IMR-90 (cell line): ENCODE results near the gene PLS1. TPM values are rescaled to one million over a fixed set of nuclear protein-coding genes. Genes with fewer than 3 reads are reported as not detected.

Experiments
- ATAC-seq: fragments of 200-7000 bp; cut with Tn5 transposase; 2 replicates; pipeline ENCODE4 v1.9.1; 2020; ENCODE audit warnings: low read depth, mild to moderate bottlenecking, moderate library complexity
- BruUV-seq: library from RNA; stranded (reverse); fragments of 400-500 nt; replicated peaks from 2 replicates; lab custom pipeline; 2021; lab: Mats Ljungman, UMichigan
- CTCF ChIA-PET: fragments of 300-600 bp; formaldehyde crosslinking; extraction: SDS; loops from one replicate; lab custom pipeline; 2021; ENCODE audit warnings: antibody characterized with exemption; lab: Yijun Ruan, JAX
- POLR2A ChIA-PET: fragments of 300-600 bp; sonication (Branson Sonifier 250); formaldehyde crosslinking; loops from one replicate; lab custom pipeline; 2022; ENCODE audit warnings: antibody characterized with exemption; ENCODE audit not compliant: unreplicated experiment; lab: Charles Lee
- DNase-seq: peaks from one replicate; pipeline ENCODE4 v3.0.0; 2013
- H2AFZ ChIP-seq: replicated peaks from 2 replicates; pipeline ENCODE3; 2013; ENCODE audit warnings: low read length, mild to moderate bottlenecking; ENCODE audit not compliant: poor library complexity
- H2AK5ac ChIP-seq: 2 replicates; pipeline ENCODE4 v1.6.1; 2013; ENCODE audit warnings: low read depth, low read length, inconsistent platforms
- H2AK9ac ChIP-seq: replicated peaks from 2 replicates; pipeline ENCODE3; 2013; ENCODE audit warnings: mild to moderate bottlenecking, low read depth, low read length, moderate library complexity; ENCODE audit not compliant: poor library complexity
- H2BK120ac ChIP-seq: 2 replicates; pipeline ENCODE4 v1.6.1; 2013; ENCODE audit warnings: low read depth, low read length, inconsistent platforms
- H2BK15ac ChIP-seq: 3 replicates; pipeline ENCODE4 v1.6.1; 2013; ENCODE audit warnings: low read depth, low read length, inconsistent platforms
- H2BK20ac ChIP-seq: 2 replicates; pipeline ENCODE4 v1.6.1; 2013; ENCODE audit warnings: low read depth, mild to moderate bottlenecking, inconsistent platforms, low read length, moderate library complexity
- H2BK5ac ChIP-seq: 2 replicates; pipeline ENCODE4 v1.6.1; 2013; ENCODE audit warnings: mild to moderate bottlenecking, low read depth, low read length, inconsistent platforms; ENCODE audit not compliant: poor library complexity, severe bottlenecking
- H3K14ac ChIP-seq: replicated peaks from 2 replicates; pipeline ENCODE4 v1.6.1; 2013; ENCODE audit warnings: low read depth, low read length, inconsistent platforms
- H3K18ac ChIP-seq: 2 replicates; pipeline ENCODE4 v1.6.1; 2013; ENCODE audit warnings: low read depth, low read length, control low read depth
- H3K23ac ChIP-seq: 2 replicates; pipeline ENCODE4 v1.6.1; 2013; ENCODE audit warnings: low read depth, low read length, inconsistent platforms
- H3K27ac ChIP-seq: 2 replicates; pipeline ENCODE4 v1.5.1; 2013; ENCODE audit warnings: mild to moderate bottlenecking, control low read depth, low read length; ENCODE audit not compliant: insufficient read depth
- H3K27me3 ChIP-seq: 2 replicates; pipeline ENCODE4 v1.6.1; 2013; ENCODE audit warnings: low read length; ENCODE audit not compliant: control insufficient read depth, insufficient read depth
- H3K36me3 ChIP-seq: 2 replicates; pipeline ENCODE4 v1.6.1; 2013; ENCODE audit warnings: low read length, mixed read lengths; ENCODE audit not compliant: control insufficient read depth, insufficient read depth
- H3K4ac ChIP-seq: 2 replicates; pipeline ENCODE4 v1.6.1; 2013; ENCODE audit warnings: low read depth, low read length, inconsistent platforms
- H3K4me1 ChIP-seq: 2 replicates; pipeline ENCODE4 v1.6.1; 2013; ENCODE audit warnings: low read length, mixed read lengths; ENCODE audit not compliant: control insufficient read depth, insufficient read depth
- H3K4me2 ChIP-seq: 2 replicates; pipeline ENCODE4 v1.6.1; 2013; ENCODE audit warnings: low read depth, mild to moderate bottlenecking, control low read depth, low read length, moderate library complexity
- H3K4me3 ChIP-seq: 2 replicates; pipeline ENCODE4 v1.5.1; 2013; ENCODE audit warnings: low read depth, mild to moderate bottlenecking, control low read depth, low read length, moderate library complexity; ENCODE audit not compliant: insufficient read depth
- H3K56ac ChIP-seq: 2 replicates; pipeline ENCODE4 v1.6.1; 2013; ENCODE audit warnings: low read length, inconsistent platforms; ENCODE audit not compliant: insufficient read depth; ENCODE audit errors: extremely low read depth
- H3K79me1 ChIP-seq, 2 experiments: 2 replicates each; pipeline ENCODE4 v1.6.1; 2013; ENCODE audit warnings: low read length in 2 of 2, inconsistent platforms in 1 of 2, low read depth in 1 of 2
- H3K9ac ChIP-seq: 2 replicates; pipeline ENCODE4 v1.6.1; 2013; ENCODE audit warnings: low read depth, low read length, control low read depth
- H3K9me1 ChIP-seq: 2 replicates; pipeline ENCODE4 v1.6.1; 2013; ENCODE audit warnings: low read length, inconsistent platforms; ENCODE audit not compliant: insufficient read depth
- H3K9me3 ChIP-seq: 2 replicates; pipeline ENCODE4 v1.6.1; 2013; ENCODE audit warnings: low read length; ENCODE audit not compliant: control insufficient read depth, insufficient read depth
- H4K20me1 ChIP-seq: 2 replicates; pipeline ENCODE4 v1.6.1; 2013; ENCODE audit warnings: low read length, inconsistent platforms; ENCODE audit not compliant: insufficient read depth
- H4K5ac ChIP-seq: 2 replicates; pipeline ENCODE4 v1.6.1; 2013; ENCODE audit warnings: mild to moderate bottlenecking, low read depth, low read length, control low read depth
- H4K8ac ChIP-seq, 2 experiments: 2 replicates each; pipeline ENCODE4 v1.6.1; 2013; ENCODE audit warnings: low read depth in 2 of 2, low read length in 2 of 2, control low read depth in 1 of 2, inconsistent platforms in 1 of 2
- H4K91ac ChIP-seq: 2 replicates; pipeline ENCODE4 v1.6.1; 2013; ENCODE audit warnings: low read depth, low read length, inconsistent platforms; ENCODE audit not compliant: insufficient read depth
- BHLHE40 ChIP-seq: fragments of 150-350 bp; IDR thresholded peaks from 2 replicates; pipeline ENCODE4 v1.6.1; 2016; ENCODE audit warnings: mild to moderate bottlenecking, low read depth, low read length
- CEBPB ChIP-seq: IDR thresholded peaks from 2 replicates; pipeline ENCODE4 v1.6.1; 2012; ENCODE audit warnings: low read depth, low read length, improper control_type of control experiment
- CHD1 ChIP-seq: IDR thresholded peaks from 2 replicates; pipeline ENCODE4 v1.6.1; 2012; ENCODE audit warnings: low read depth, low read length, improper control_type of control experiment
- CTCF ChIP-seq: conservative IDR thresholded peaks from 2 replicates; pipeline ENCODE4 v1.5.1; 2012; ENCODE audit warnings: mild to moderate bottlenecking, low read depth, low read length, improper control_type of control experiment
- ELK1 ChIP-seq: fragments of 150-350 bp; IDR thresholded peaks from 2 replicates; pipeline ENCODE4 v1.6.1; 2016; ENCODE audit warnings: low read depth, mild to moderate bottlenecking, low read length, moderate library complexity, borderline replicate concordance
- FOS ChIP-seq: fragments of 150-350 bp; IDR thresholded peaks from 2 replicates; pipeline ENCODE4 v1.6.1; 2016; ENCODE audit warnings: low read depth, low read length
- MAFK ChIP-seq: IDR thresholded peaks from 2 replicates; pipeline ENCODE4 v1.6.1; 2012; ENCODE audit warnings: low read depth, low read length, improper control_type of control experiment
- MAZ ChIP-seq: IDR thresholded peaks from 2 replicates; pipeline ENCODE4 v1.6.1; 2012; ENCODE audit warnings: low read depth, mild to moderate bottlenecking, low read length, improper control_type of control experiment, moderate library complexity, borderline replicate concordance
- MXI1 ChIP-seq: IDR thresholded peaks from 2 replicates; pipeline ENCODE4 v1.6.1; 2012; ENCODE audit warnings: low read depth, mild to moderate bottlenecking, low read length, moderate library complexity, borderline replicate concordance
- NFE2L2 ChIP-seq: fragments of 150-350 bp; IDR thresholded peaks from 2 replicates; pipeline ENCODE4 v1.6.1; 2016; ENCODE audit warnings: low read depth, mild to moderate bottlenecking, low read length
- POLR2A ChIP-seq: IDR thresholded peaks from 2 replicates; pipeline ENCODE4 v1.6.1; 2012; ENCODE audit warnings: mild to moderate bottlenecking, low read depth, low read length
- RAD21 ChIP-seq: IDR thresholded peaks from 2 replicates; pipeline ENCODE4 v1.6.1; 2012; ENCODE audit warnings: low read length, improper control_type of control experiment
- RCOR1 ChIP-seq: IDR thresholded peaks from 2 replicates; pipeline ENCODE4 v1.6.1; 2012; ENCODE audit warnings: mild to moderate bottlenecking, low read length, improper control_type of control experiment; ENCODE audit not compliant: insufficient replicate concordance
- RFX5 ChIP-seq: IDR thresholded peaks from 2 replicates; pipeline ENCODE4 v1.8.0; 2012; ENCODE audit warnings: low read depth, mild to moderate bottlenecking, low read length, moderate library complexity
- SMC3 ChIP-seq: fragments of 150-350 bp; IDR thresholded peaks from 2 replicates; pipeline ENCODE4 v1.6.1; 2016; ENCODE audit warnings: low read depth, mild to moderate bottlenecking, antibody characterized with exemption, low read length, moderate library complexity
- USF2 ChIP-seq: fragments of 150-350 bp; IDR thresholded peaks from 2 replicates; pipeline ENCODE4 v1.6.1; 2017; ENCODE audit warnings: mild to moderate bottlenecking, antibody characterized with exemption, low read length, low read depth
- WGBS, 2 experiments: methylation state at CpG; one replicate each; pipeline versions ENCODE4 v1.1.5 to v1.1.7; 2013; ENCODE audit warnings: missing lambda C conversion rate in 2 of 2; ENCODE audit not compliant: insufficient read length in 1 of 2; ENCODE audit errors: extremely low coverage in 2 of 2; 5-methylcytosine and 5-hydroxymethylcytosine counted together
- dilution Hi-C: fragments of 300-500 bp; cut with HindIII; formaldehyde crosslinking; loops from one replicate; pipeline ENCODE4 v1.14.3; 2018; ENCODE audit warnings: low sequenced_read_pairs; ENCODE audit not compliant: unreplicated experiment
- in situ Hi-C: fragments of 300-500 bp; cut with MboI; formaldehyde crosslinking; loops from 3 replicates; pipeline ENCODE4 v1.14.3; 2019; ENCODE audit warnings: low sequenced_read_pairs, inconsistent platforms, mixed read lengths
- intact Hi-C: fragments of 100-400 bp; cut with micrococcal nuclease; formaldehyde crosslinking; loops from 2 replicates; pipeline ENCODE4 v1.10.0; 2022
- polyA plus RNA-seq, 3 experiments: library from polyadenylated mRNA; depleted of rRNA; stranded (reverse); fragments of >200 nt; gene quantifications; 2 replicates each; pipeline ENCODE4 v1.2.3, GENCODE V29; 2012; ENCODE audit warnings: low replicate concordance in 1 of 3
- total RNA-seq: library from RNA; depleted of rRNA; stranded (reverse); fragments of >200 nt; gene quantifications from 2 replicates; pipeline ENCODE4 v1.2.3, GENCODE V29; 2012

Gene PLS1
- total and polyA plus RNA-seq, 2 of the 4 experiments (the other 2 are of a cell fraction): 0.29 to 0.90 TPM

- DNase-seq: no peak
- Histone ChIP-seq H3K36me3 (no peaks in the 10 kb centered on the region), H2AK9ac (no peak overlapping the region), H3K9me1 (no peaks in the 10 kb centered on the region), H3K4me2 (no peak overlapping the region), H3K9me3 (no peaks in the 10 kb centered on the region), H3K14ac (no peak overlapping the region), H2BK120ac (no peak overlapping the region), H3K27me3 (no peaks in the 10 kb centered on the region), H3K27ac (no peak overlapping the region), H3K9ac (no peak overlapping the region), H3K4me1 (no peaks in the 10 kb centered on the region), H4K8ac (no peak overlapping the region), H3K23ac (no peak overlapping the region), H2BK15ac (no peak overlapping the region), H4K91ac (no peak overlapping the region), H3K4ac (no peak overlapping the region), H4K5ac (no peak overlapping the region), H2AK5ac (no peak overlapping the region), H3K79me1 (no peaks in the 10 kb centered on the region), H2BK5ac (no peak overlapping the region), H3K56ac (no peak overlapping the region), H4K20me1 (no peaks in the 10 kb centered on the region), H3K4me3 (no peak overlapping the region), H2BK20ac (no peak overlapping the region), H2AFZ (no peak overlapping the region), H3K18ac (no peak overlapping the region)
- intact Hi-C loops (no loop called here), in situ Hi-C loops (no loop called here), dilution Hi-C loops (no loop called here)
- POLR2A ChIA-PET: no interaction called here
- WGBS, 2 experiments: no CpG with 5 or more reads among the region's 2 CpGs
- TF ChIP-seq ELK1 (no peak), CTCF (no peak), FOS (no peak), RCOR1 (no peak), SMC3 (no peak), RFX5 (no peak), POLR2A (no peak), MAFK (no peak), MAZ (no peak), USF2 (no peak), CEBPB (no peak), NFE2L2 (no peak), CHD1 (no peak), BHLHE40 (no peak), MXI1 (no peak), RAD21 (no peak)
- CTCF ChIA-PET: no interaction called here
- BruUV-seq: no TSS peak
- ATAC-seq: no peak
These were observed 80.0 kb downstream of the PLS1 start for GRCh38 chr3:142676151-142676550.
